Gastrocnemius medialis (tissue), 4 donors: ENCODE results near the gene NLGN3.

Experiments used
- POLR2A ChIP-seq, 2 donors: fragments of 450-650 bp; IDR thresholded peaks; one replicate each; pipeline ENCODE4 v1.6.1; 2017; ENCODE audit warnings: antibody characterized with exemption in 2 of 2, mild to moderate bottlenecking in 2 of 2, moderate library complexity in 2 of 2
- TF ChIP-seq, protein P1 (sequence below), 5 experiments: fragments of 450-650 bp in 3 of 5; fragments of 200-600 bp in 2 of 5; sonication (generic) in 2 of 5; IDR thresholded peaks in 4 of 5; conservative IDR thresholded peaks in 1 of 5; 1 replicate in 4 of 5; 2 replicates in 1 of 5; pipeline ENCODE4 v1.5.1; 2016 to 2019; ENCODE audit warnings: antibody characterized with exemption in 5 of 5, mild to moderate bottlenecking in 3 of 5, moderate library complexity in 3 of 5

DNA sequence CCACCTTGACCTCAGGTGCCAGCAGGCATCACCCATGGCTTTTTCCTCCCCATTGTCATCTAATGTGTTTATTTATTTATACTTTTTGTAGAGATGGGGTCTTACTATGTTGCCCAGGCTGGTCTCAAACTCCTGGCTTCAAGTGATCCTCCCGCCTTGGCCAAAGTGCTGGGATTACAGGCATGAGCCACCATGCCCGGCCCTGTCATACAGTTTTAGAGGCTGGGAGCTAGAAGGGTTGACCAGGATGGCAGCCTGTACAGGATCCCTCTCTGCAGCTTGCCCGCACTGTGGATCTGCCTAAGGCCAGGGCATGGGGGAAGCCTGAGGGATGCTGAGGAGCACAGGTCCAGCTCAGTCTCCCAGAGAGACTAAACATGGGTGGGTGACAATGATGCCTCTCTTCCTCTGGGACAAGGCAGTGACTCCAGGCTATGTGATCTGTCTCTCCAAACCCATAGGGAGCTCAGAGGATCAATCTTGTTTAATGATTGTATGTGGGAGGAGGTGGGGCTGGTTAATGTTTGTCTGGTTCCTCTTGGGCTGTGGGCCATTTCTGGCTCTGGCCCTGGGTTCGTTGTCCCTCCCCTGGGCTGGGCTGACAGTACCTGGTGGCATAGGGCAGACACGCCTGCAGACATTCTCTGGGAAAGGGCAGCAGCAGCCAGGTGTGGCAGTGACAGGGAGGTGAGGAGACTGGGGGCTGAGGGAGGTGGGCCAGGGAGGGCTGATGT lies 70.1 kb downstream of the NLGN3 start:
- TF ChIP-seq, protein P1, sequence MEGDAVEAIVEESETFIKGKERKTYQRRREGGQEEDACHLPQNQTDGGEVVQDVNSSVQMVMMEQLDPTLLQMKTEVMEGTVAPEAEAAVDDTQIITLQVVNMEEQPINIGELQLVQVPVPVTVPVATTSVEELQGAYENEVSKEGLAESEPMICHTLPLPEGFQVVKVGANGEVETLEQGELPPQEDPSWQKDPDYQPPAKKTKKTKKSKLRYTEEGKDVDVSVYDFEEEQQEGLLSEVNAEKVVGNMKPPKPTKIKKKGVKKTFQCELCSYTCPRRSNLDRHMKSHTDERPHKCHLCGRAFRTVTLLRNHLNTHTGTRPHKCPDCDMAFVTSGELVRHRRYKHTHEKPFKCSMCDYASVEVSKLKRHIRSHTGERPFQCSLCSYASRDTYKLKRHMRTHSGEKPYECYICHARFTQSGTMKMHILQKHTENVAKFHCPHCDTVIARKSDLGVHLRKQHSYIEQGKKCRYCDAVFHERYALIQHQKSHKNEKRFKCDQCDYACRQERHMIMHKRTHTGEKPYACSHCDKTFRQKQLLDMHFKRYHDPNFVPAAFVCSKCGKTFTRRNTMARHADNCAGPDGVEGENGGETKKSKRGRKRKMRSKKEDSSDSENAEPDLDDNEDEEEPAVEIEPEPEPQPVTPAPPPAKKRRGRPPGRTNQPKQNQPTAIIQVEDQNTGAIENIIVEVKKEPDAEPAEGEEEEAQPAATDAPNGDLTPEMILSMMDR (IDR thresholded peaks at IDR 0.05 in 4 of 5, conservative IDR thresholded peaks at IDR 0.05 in 1 of 5) = no peak
- no peak for TF ChIP-seq POLR2A (IDR thresholded peaks at IDR 0.05)
